ENCODE data around the gene PAPSS2. TPM values are rescaled to one million over a fixed set of nuclear protein-coding genes. Genes with fewer than 3 reads are reported as not detected.
A peak's percentile ranks its signal among the peaks of the same experiment; 100 is the strongest.

The PAPSS2 gene
- total RNA-seq, 1 experiment from 2014 or later, result 76.3 TPM

- H3K36me3 ChIP-seq, result peaks cover 14% of the 10 kb centered on the region
- H3K4me3 ChIP-seq, result no peak overlapping the region
- H3K27ac ChIP-seq, result no peak overlapping the region
- H3K4me1 ChIP-seq (replicated peaks), result peaks cover 23% of the 10 kb centered on the region
- no peaks in the 10 kb centered on the region for H3K9me3 ChIP-seq (replicated peaks)
- H3K27me3 ChIP-seq (replicated peaks), result no peaks in the 10 kb centered on the region
- no peak for DNase-seq (ENCODE audit: low read depth in 1 of 2, low spot score in 2 of 2)
Measured at GRCh38 chr10:87668324-87669074, 8.8 kb downstream of the PAPSS2 start.

GRCh38 chr10:87669752-87670151 is 10.1 kb downstream of the PAPSS2 start:
- no peak for DNase-seq (ENCODE audit: low read depth in 1 of 2, low spot score in 2 of 2)
- no peaks in the 10 kb centered on the region for H3K27me3 ChIP-seq (replicated peaks)
- H3K4me3 ChIP-seq, result no peak overlapping the region
- peaks cover 25% of the 10 kb centered on the region for H3K4me1 ChIP-seq (replicated peaks)
- H3K9me3 ChIP-seq (replicated peaks), result no peaks in the 10 kb centered on the region
- H3K27ac ChIP-seq, result no peak overlapping the region
- peaks cover 14% of the 10 kb centered on the region for H3K36me3 ChIP-seq

GRCh38 chr10:87670586-87670985 is 10.9 kb downstream of the PAPSS2 start:
- peaks cover 14% of the 10 kb centered on the region for H3K36me3 ChIP-seq
- no peak for DNase-seq (ENCODE audit: low read depth in 1 of 2, low spot score in 2 of 2)
- H3K27ac ChIP-seq, result no peak overlapping the region; the same call in 1 of the 2 replicates
- peaks cover 33% of the 10 kb centered on the region for H3K4me1 ChIP-seq (replicated peaks)
- H3K9me3 ChIP-seq (replicated peaks), result no peaks in the 10 kb centered on the region
- no peak overlapping the region for H3K4me3 ChIP-seq
- H3K27me3 ChIP-seq (replicated peaks), result no peaks in the 10 kb centered on the region

- Histone ChIP-seq H3K27ac (no peak overlapping the region; the same call in 1 of the 2 replicates), H3K4me1 (replicated peaks) (peaks cover 40% of the 10 kb centered on the region), H3K27me3 (replicated peaks) (no peaks in the 10 kb centered on the region), H3K36me3 (peaks cover 10% of the 10 kb centered on the region), H3K4me3 (no peak overlapping the region), H3K9me3 (replicated peaks) (no peaks in the 10 kb centered on the region)
- DNase-seq (ENCODE audit: low read depth in 1 of 2, low spot score in 2 of 2), result no peak
Measured at GRCh38 chr10:87671139-87671815, 11.6 kb downstream of the PAPSS2 start.

- Histone ChIP-seq H3K36me3 (no peaks in the 10 kb centered on the region), H3K27ac (no peak overlapping the region), H3K4me1 (replicated peaks) (peaks cover 43% of the 10 kb centered on the region), H3K9me3 (replicated peaks) (no peaks in the 10 kb centered on the region), H3K27me3 (replicated peaks) (no peaks in the 10 kb centered on the region), H3K4me3 (no peak overlapping the region)
- DNase-seq (ENCODE audit: low read depth in 1 of 2, low spot score in 2 of 2), result no peak
Measured at GRCh38 chr10:87672551-87672950, 12.9 kb downstream of the PAPSS2 start.

GRCh38 chr10:87674943-87675342 is 15.3 kb downstream of the PAPSS2 start:
- no peaks in the 10 kb centered on the region for H3K36me3 ChIP-seq
- DNase-seq (ENCODE audit: low read depth in 1 of 2, low spot score in 2 of 2), result no peak
- H3K27me3 ChIP-seq (replicated peaks), result no peaks in the 10 kb centered on the region
- peaks cover 34% of the 10 kb centered on the region for H3K4me1 ChIP-seq (replicated peaks)
- no peaks in the 10 kb centered on the region for H3K9me3 ChIP-seq (replicated peaks)
- H3K27ac ChIP-seq, result peak overlapping the region; percentile 84
- no peak overlapping the region for H3K4me3 ChIP-seq

GRCh38 chr10:87675396-87676376 is 16.0 kb downstream of the PAPSS2 start:
- Histone ChIP-seq H3K9me3 (replicated peaks) (no peaks in the 10 kb centered on the region), H3K4me3 (no peak overlapping the region), H3K27ac (peak overlapping the region; percentile 84), H3K4me1 (replicated peaks) (peaks cover 28% of the 10 kb centered on the region), H3K36me3 (no peaks in the 10 kb centered on the region), H3K27me3 (replicated peaks) (no peaks in the 10 kb centered on the region)
- peak in 1 of 2 experiments; percentile 68 for DNase-seq (ENCODE audit: low read depth in 1 of 2, low spot score in 2 of 2)

- Histone ChIP-seq H3K4me3 (no peak overlapping the region), H3K27ac (no peak overlapping the region), H3K4me1 (replicated peaks) (peaks cover 20% of the 10 kb centered on the region), H3K27me3 (replicated peaks) (no peaks in the 10 kb centered on the region), H3K36me3 (no peaks in the 10 kb centered on the region), H3K9me3 (replicated peaks) (no peaks in the 10 kb centered on the region)
- no peak for DNase-seq (ENCODE audit: low read depth in 1 of 2, low spot score in 2 of 2)
Measured at GRCh38 chr10:87677595-87677994, 17.9 kb downstream of the PAPSS2 start.

- H3K36me3 ChIP-seq, result no peaks in the 10 kb centered on the region
- no peak overlapping the region for H3K4me3 ChIP-seq
- no peaks in the 10 kb centered on the region for H3K9me3 ChIP-seq (replicated peaks)
- no peak overlapping the region for H3K27ac ChIP-seq
- H3K27me3 ChIP-seq (replicated peaks), result no peaks in the 10 kb centered on the region
- H3K4me1 ChIP-seq (replicated peaks), result peaks cover 20% of the 10 kb centered on the region
- no peak for DNase-seq (ENCODE audit: low read depth in 1 of 2, low spot score in 2 of 2)
Measured at GRCh38 chr10:87678302-87678701, 18.6 kb downstream of the PAPSS2 start.

- Histone ChIP-seq H3K27ac (no peak overlapping the region), H3K4me1 (replicated peaks) (no peaks in the 10 kb centered on the region), H3K4me3 (no peak overlapping the region), H3K36me3 (peaks cover 8% of the 10 kb centered on the region; the same call in 1 of the 2 replicates), H3K27me3 (replicated peaks) (no peaks in the 10 kb centered on the region), H3K9me3 (replicated peaks) (no peaks in the 10 kb centered on the region)
- DNase-seq (ENCODE audit: low read depth in 1 of 2, low spot score in 2 of 2), result no peak
Measured at GRCh38 chr10:87683356-87683755, 23.7 kb downstream of the PAPSS2 start.

- H3K36me3 ChIP-seq, result peaks cover 8% of the 10 kb centered on the region; the same call in 1 of the 2 replicates
- no peak for DNase-seq (ENCODE audit: low read depth in 1 of 2, low spot score in 2 of 2)
- no peak overlapping the region for H3K27ac ChIP-seq
- H3K4me1 ChIP-seq (replicated peaks), result no peaks in the 10 kb centered on the region
- no peaks in the 10 kb centered on the region for H3K27me3 ChIP-seq (replicated peaks)
- H3K4me3 ChIP-seq, result no peak overlapping the region
- no peaks in the 10 kb centered on the region for H3K9me3 ChIP-seq (replicated peaks)
Measured at GRCh38 chr10:87684001-87684638, 24.4 kb downstream of the PAPSS2 start.

GRCh38 chr10:87685832-87686574 is 26.3 kb downstream of the PAPSS2 start:
- Histone ChIP-seq H3K9me3 (replicated peaks) (no peaks in the 10 kb centered on the region), H3K4me3 (no peak overlapping the region), H3K27ac (no peak overlapping the region), H3K27me3 (replicated peaks) (no peaks in the 10 kb centered on the region), H3K4me1 (replicated peaks) (no peaks in the 10 kb centered on the region), H3K36me3 (peaks cover 8% of the 10 kb centered on the region; the same call in 1 of the 2 replicates)
- no peak for DNase-seq (ENCODE audit: low read depth in 1 of 2, low spot score in 2 of 2)
